ENCODE measurements around the gene FRMD4A.

DNA sequence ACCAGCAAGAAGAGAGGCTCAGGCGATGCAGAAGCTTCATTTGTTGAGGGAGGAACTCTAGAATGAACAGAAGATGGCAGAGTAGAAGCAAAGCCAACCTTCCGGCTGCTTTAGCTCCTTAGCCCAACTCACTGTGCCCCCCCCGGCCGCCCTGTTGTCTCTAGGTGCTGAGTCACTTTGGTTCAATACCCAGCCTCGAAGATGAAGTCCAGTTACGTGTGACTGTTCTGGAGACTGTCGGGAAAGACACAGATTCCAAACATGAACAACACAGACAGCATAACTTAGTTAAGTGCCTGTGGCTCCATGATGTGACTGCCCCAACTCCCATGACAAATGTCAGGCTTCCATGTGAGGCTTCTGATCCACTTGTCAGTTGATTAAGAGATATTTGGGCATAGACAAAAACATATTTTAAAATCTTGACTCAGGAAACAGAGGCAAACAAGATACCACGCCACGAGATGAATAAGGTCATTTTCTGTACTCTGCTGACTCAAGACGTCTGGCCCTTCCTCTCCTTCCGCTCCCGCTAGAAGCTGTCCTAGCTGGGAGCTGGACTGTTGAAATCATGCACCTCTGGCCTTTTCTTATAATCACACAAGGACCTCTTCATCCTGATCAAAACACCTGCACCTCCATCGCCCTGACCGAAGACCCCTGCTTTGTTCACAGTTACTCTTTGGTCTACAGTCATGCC, 199.3 kb downstream of the FRMD4A start:
- TF ChIP-seq POLR2A (IDR thresholded peaks at IDR 0.05) (no peak), CTCF (IDR thresholded peaks at IDR 0.05) (no peak)
